Uterus (tissue), 4 donors: ENCODE results near the gene TIPARP. TPM values are rescaled to one million over a fixed set of nuclear protein-coding genes. Genes with fewer than 3 reads are reported as not detected.

Experiments
- DNase-seq, 2 donors: peaks; one replicate each; pipeline ENCODE4 v3.0.0-alpha.2; 2019 to 2020
- H3K27ac ChIP-seq, 2 donors: fragments of 200-600 bp; sonication (generic); 1 replicate in 1 of 2; 2 replicates in 1 of 2; pipeline ENCODE4 v1.5.1; 2016 to 2018
- H3K27me3 ChIP-seq, 2 donors: fragments of 200-600 bp; sonication (generic); one replicate each; pipeline ENCODE4 v1.5.1; 2018 to 2019; ENCODE audit warnings: control low read depth in 1 of 2
- H3K36me3 ChIP-seq, 2 donors: fragments of 200-600 bp; sonication (generic); one replicate each; pipeline ENCODE4 v1.5.1; 2019; ENCODE audit warnings: control low read depth in 1 of 2
- H3K4me1 ChIP-seq, 2 donors: fragments of 200-600 bp; sonication (generic); one replicate each; pipeline ENCODE4 v1.5.1; 2018 to 2019; ENCODE audit warnings: control low read depth in 1 of 2
- H3K4me3 ChIP-seq, 2 donors: fragments of 200-600 bp; sonication (generic); 1 replicate in 1 of 2; 2 replicates in 1 of 2; pipeline ENCODE4 v1.5.1; 2018 to 2019; ENCODE audit warnings: mild to moderate bottlenecking in 1 of 2
- H3K9me3 ChIP-seq, 2 donors: fragments of 200-600 bp; sonication (generic); one replicate each; pipeline ENCODE4 v1.5.1; 2019; ENCODE audit warnings: control low read depth in 1 of 2
- CTCF ChIP-seq, 4 experiments: fragments of 200-600 bp in 2 of 4; fragments of 450-650 bp in 2 of 4; sonication (generic) in 2 of 4; IDR thresholded peaks; one replicate each; pipeline ENCODE4 v1.5.1; 2016 to 2019; ENCODE audit warnings: antibody characterized with exemption in 4 of 4, mild to moderate bottlenecking in 2 of 4, moderate library complexity in 1 of 4
- POLR2A ChIP-seq, 2 donors: fragments of 450-650 bp; IDR thresholded peaks; one replicate each; pipeline ENCODE4 v1.6.1; 2016; ENCODE audit warnings: antibody characterized with exemption in 2 of 2, mild to moderate bottlenecking in 1 of 2, moderate library complexity in 1 of 2
- intact Hi-C: fragments of 100-400 bp; cut with DNase I; formaldehyde crosslinking; loops from one replicate; pipeline ENCODE4 v1.15.1; 2023; ENCODE audit warnings: low total_unique reads
- total RNA-seq, 4 donors: library from RNA; depleted of rRNA in 3 of 4; stranded (reverse); fragments of >200 nt in 3 of 4; gene quantifications; one replicate each; pipeline versions ENCODE4 v1.1.0 to v1.2.4, GENCODE V29; 2014 to 2023
- donor health status: DM: yes; HTN: yes; CAD: no.

TIPARP gene
- total RNA-seq, 4 donors from 2014 or later = 17.9 to 58.5 (median 52.5) TPM

DNA sequence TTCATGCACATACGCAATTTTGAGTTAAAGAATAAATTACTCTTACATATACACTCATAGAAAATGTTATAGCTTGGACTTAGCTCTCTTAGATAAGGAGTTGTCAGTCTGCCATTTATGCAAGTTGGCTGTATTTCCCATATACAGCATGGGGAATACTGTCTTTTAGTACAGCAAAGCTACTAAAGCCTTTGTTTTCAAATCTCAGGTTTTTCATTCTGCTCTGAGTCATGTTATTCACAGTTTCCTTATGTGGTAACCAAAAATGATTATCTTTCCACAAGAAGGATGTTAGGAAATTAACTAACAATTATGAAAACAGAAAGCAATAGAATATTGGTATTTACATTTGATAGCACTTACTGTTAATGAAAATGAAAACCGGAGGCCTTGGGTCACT lies 4.3 kb upstream of the TIPARP start:
- no peak for DNase-seq
- no peaks in the 10 kb centered on the region for H3K4me1 ChIP-seq
- no peaks in the 10 kb centered on the region for H3K36me3 ChIP-seq
- no peak overlapping the region for H3K4me3 ChIP-seq
- H3K27ac ChIP-seq = no peak overlapping the region
- no peaks in the 10 kb centered on the region for H3K9me3 ChIP-seq
- intact Hi-C loops = loop anchor here (10.0 kb wide), 3 partner anchors 145 to 465 kb away; no protein-coding TSS in a partner anchor
- no peak for TF ChIP-seq POLR2A (IDR thresholded peaks at IDR 0.05)
- TF ChIP-seq CTCF (IDR thresholded peaks at IDR 0.05) = no peak
- H3K27me3 ChIP-seq = no peaks in the 10 kb centered on the region

GRCh38 chr3:156670652-156671051 lies 3.7 kb upstream of the TIPARP start:
- no peak for TF ChIP-seq CTCF (IDR thresholded peaks at IDR 0.05)
- TF ChIP-seq POLR2A (IDR thresholded peaks at IDR 0.05) = no peak

DNA sequence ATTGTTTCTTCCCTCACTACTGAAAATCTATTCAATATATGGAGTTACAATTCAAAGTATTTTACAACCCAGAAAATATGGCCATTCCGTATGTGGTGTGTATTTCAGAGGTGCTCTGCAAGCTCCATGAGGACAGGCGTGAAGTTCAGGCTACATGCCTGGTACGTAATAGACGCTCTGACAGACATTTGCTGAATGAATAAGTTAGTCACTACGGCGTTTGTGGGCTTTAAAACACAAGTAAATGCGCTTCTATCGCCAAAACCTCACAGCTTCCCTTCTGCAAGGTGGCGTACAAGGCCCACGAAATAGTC lies 701 bp upstream of the TIPARP start:
- no peaks in the 10 kb centered on the region for H3K36me3 ChIP-seq
- H3K4me1 ChIP-seq = peaks cover 0 to 4% of the 10 kb centered on the region in 2 donors
- TF ChIP-seq POLR2A (IDR thresholded peaks at IDR 0.05) (no peak), CTCF (IDR thresholded peaks at IDR 0.05) (no peak)
- no peak for DNase-seq
- H3K27me3 ChIP-seq = no peaks in the 10 kb centered on the region
- H3K27ac ChIP-seq = peak overlapping the region; percentile 85 to 98
- no peaks in the 10 kb centered on the region for H3K9me3 ChIP-seq
- H3K4me3 ChIP-seq = peak overlapping the region; percentile 87 to 93
- intact Hi-C loops = loop anchor here (10.0 kb wide), 3 partner anchors 141 to 461 kb away; no protein-coding TSS in a partner anchor

More at GRCh38 chr3:156670652-156671051, 3.7 kb upstream of the TIPARP start:
- H3K9me3 ChIP-seq = no peaks in the 10 kb centered on the region
- intact Hi-C loops = loop anchor here (10.0 kb wide), 3 partner anchors 144 to 464 kb away; no protein-coding TSS in a partner anchor
- H3K27me3 ChIP-seq = no peaks in the 10 kb centered on the region
- no peaks in the 10 kb centered on the region for H3K4me1 ChIP-seq
- no peaks in the 10 kb centered on the region for H3K36me3 ChIP-seq
- no peak overlapping the region for H3K4me3 ChIP-seq
- no peak overlapping the region for H3K27ac ChIP-seq
- DNase-seq = no peak

DNA sequence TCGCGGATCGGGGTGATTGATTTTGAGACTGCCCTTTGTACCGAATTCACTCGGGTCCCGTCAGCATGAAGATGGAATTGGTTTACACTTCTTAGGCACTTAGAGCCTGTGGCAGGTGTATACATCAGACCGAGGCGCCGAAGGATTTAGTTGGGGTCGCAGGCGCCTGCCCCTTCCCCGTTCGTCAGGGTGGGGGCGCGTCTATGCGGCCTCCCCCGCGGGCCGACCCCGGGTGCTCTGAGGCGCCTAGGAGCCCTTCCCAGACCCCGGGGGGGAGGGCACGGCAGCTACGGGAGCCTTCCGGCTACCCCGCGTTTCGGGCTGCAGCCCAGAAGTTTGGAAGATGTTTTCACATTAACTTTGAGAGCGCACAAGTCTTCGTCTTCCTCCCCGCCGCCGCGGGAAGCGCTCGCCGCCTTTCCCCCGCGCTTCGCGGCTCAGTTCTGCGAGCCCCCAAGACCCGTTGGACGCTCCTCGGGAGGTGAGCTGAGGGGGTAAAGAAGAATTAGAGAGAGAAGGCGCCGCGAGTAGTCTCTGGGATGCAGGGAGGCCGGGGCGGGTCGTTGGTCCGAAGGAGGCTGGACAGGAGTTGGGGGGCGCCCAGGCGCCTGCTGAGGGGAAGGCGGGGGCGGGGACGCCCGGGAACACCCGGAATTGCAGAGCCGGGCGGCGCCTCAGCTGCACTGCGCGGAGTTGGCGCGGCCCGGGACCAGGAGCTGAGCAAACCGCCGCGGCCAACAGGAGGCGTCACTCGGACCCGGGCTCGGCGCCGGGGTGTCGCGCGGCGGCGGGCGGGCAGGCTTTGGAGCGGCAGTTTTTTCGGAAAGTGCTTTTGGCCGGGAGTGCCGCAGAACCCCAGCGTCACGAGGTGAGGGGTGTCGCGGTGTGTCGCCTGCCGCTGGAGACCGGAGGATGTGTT lies 780 bp downstream of the TIPARP start:
- Histone ChIP-seq H3K4me3 (peak overlapping the region; percentile 87 to 93), H3K9me3 (no peaks in the 10 kb centered on the region), H3K27ac (peak overlapping the region; percentile 95 to 98), H3K36me3 (no peaks in the 10 kb centered on the region), H3K27me3 (no peaks in the 10 kb centered on the region), H3K4me1 (peaks cover under 1 to 4% of the 10 kb centered on the region in 2 donors)
- TF ChIP-seq POLR2A (IDR thresholded peaks at IDR 0.05) (peak in 1 of 2 donors; percentile 9), CTCF (IDR thresholded peaks at IDR 0.05) (peak in 3 of 4 experiments; percentile 34 to 49 (median 39))
- peak; percentile 51 to 65 for DNase-seq
- intact Hi-C loops = loop anchor here (10.0 kb wide), 3 partner anchors 140 to 460 kb away; no protein-coding TSS in a partner anchor
